HepG2 (cell line): ENCODE results near the gene CISTR.

ENCODE experiments used
- EZH2 ChIP-seq: conservative IDR thresholded peaks from 2 replicates; pipeline ENCODE4 v1.6.1; 2012; ENCODE audit warnings: mild to moderate bottlenecking, low read depth, low read length, moderate library complexity
- GABPA ChIP-seq, 2 experiments: IDR thresholded peaks; 2 replicates each; pipeline ENCODE4 v1.6.1; 2011 to 2016; ENCODE audit warnings: low read depth in 2 of 2, low read length in 1 of 2, missing biosample characterization in 1 of 2, missing genetic modification characterization in 1 of 2
- HOXD1 ChIP-seq: sonication (generic); formaldehyde crosslinking; IDR thresholded peaks from 2 replicates; pipeline ENCODE4 v1.5.0; 2020; ENCODE audit warnings: missing genetic modification reagents
- SRF ChIP-seq: IDR thresholded peaks from 2 replicates; pipeline ENCODE4 v1.6.1; 2011; ENCODE audit warnings: mild to moderate bottlenecking, low read depth, low read length, moderate library complexity
- ZNF232 ChIP-seq: sonication (generic); formaldehyde crosslinking; IDR thresholded peaks from 2 replicates; pipeline ENCODE4 v1.4.0; 2020; ENCODE audit warnings: missing genetic modification reagents, borderline replicate concordance
- ZNF331 ChIP-seq: sonication (generic); formaldehyde crosslinking; IDR thresholded peaks from 2 replicates; pipeline ENCODE4 v1.4.0; 2020; ENCODE audit warnings: missing genetic modification reagents
- ZNF629 ChIP-seq: sonication (generic); formaldehyde crosslinking; conservative IDR thresholded peaks from 2 replicates; pipeline ENCODE4 v1.5.0; 2020; ENCODE audit warnings: missing genetic modification reagents
- TF ChIP-seq, protein P1 (sequence below): sonication (generic); formaldehyde crosslinking; IDR thresholded peaks from 2 replicates; pipeline ENCODE4 v1.5.0; 2020; ENCODE audit warnings: missing genetic modification reagents, mild to moderate bottlenecking, borderline replicate concordance
- TF ChIP-seq, protein P2 (sequence below): IDR thresholded peaks from 2 replicates; pipeline ENCODE4 v1.6.1; 2016
- TF ChIP-seq, protein P3 (sequence below), 2 experiments: IDR thresholded peaks; 2 replicates each; pipeline ENCODE4 v1.6.1; 2011 to 2012; ENCODE audit warnings: low read length in 2 of 2, borderline replicate concordance in 1 of 2, low read depth in 1 of 2, mild to moderate bottlenecking in 1 of 2, moderate library complexity in 1 of 2
- TF ChIP-seq, protein P4 (sequence below): sonication (generic); formaldehyde crosslinking; IDR thresholded peaks from 2 replicates; pipeline ENCODE4 v1.8.0; 2022; ENCODE audit warnings: mild to moderate bottlenecking, missing genetic modification reagents, borderline replicate concordance
- TF ChIP-seq, protein P5 (sequence below): sonication (generic); formaldehyde crosslinking; IDR thresholded peaks from 2 replicates; pipeline ENCODE4 v1.5.0; 2020; ENCODE audit warnings: mild to moderate bottlenecking, missing genetic modification reagents, moderate library complexity

DNA sequence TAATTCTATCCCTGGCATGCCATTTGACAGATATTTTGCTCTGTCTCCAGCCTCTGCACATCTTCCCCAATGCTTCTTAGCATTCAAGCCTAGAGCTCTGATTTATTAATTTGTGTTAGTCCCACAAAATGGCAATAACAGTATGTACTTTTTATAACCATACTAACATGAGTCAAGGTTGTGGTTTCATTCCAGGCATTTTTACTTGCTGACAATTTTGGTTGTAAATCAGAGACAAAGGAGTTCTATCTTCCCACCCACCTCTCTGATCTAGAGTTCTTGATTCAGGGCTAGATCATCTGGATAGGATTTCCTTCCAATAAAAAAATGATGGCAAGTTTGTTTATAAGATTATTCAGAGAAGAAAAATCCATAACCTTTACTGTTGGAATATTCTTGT is 18.5 kb upstream of the CISTR start:
- TF ChIP-seq, protein P1, sequence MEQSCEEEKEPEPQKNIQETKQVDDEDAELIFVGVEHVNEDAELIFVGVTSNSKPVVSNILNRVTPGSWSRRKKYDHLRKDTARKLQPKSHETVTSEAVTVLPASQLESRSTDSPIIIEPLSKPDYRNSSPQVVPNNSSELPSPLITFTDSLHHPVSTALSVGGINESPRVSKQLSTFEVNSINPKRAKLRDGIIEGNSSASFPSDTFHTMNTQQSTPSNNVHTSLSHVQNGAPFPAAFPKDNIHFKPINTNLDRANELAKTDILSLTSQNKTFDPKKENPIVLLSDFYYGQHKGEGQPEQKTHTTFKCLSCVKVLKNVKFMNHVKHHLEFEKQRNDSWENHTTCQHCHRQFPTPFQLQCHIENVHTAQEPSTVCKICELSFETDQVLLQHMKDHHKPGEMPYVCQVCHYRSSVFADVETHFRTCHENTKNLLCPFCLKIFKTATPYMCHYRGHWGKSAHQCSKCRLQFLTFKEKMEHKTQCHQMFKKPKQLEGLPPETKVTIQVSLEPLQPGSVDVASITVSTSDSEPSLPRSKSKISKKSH (CRISPR knock-in tag): no peak
- TF ChIP-seq ZNF629 (CRISPR knock-in tag) (no peak), EZH2 (no peak), HOXD1 (CRISPR knock-in tag) (no peak), SRF (no peak), ZNF331 (CRISPR knock-in tag) (no peak), GABPA (IDR thresholded peaks at IDR 0.05; ENCODE audit: low read depth, low read length) (no peak), GABPA (CRISPR knock-in tag; IDR thresholded peaks at IDR 0.05; ENCODE audit: low read depth) (no peak), ZNF232 (no peak)
- TF ChIP-seq, protein P2, sequence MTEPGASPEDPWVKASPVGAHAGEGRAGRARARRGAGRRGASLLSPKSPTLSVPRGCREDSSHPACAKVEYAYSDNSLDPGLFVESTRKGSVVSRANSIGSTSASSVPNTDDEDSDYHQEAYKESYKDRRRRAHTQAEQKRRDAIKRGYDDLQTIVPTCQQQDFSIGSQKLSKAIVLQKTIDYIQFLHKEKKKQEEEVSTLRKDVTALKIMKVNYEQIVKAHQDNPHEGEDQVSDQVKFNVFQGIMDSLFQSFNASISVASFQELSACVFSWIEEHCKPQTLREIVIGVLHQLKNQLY (CRISPR knock-in tag): no peak
- TF ChIP-seq, protein P3, sequence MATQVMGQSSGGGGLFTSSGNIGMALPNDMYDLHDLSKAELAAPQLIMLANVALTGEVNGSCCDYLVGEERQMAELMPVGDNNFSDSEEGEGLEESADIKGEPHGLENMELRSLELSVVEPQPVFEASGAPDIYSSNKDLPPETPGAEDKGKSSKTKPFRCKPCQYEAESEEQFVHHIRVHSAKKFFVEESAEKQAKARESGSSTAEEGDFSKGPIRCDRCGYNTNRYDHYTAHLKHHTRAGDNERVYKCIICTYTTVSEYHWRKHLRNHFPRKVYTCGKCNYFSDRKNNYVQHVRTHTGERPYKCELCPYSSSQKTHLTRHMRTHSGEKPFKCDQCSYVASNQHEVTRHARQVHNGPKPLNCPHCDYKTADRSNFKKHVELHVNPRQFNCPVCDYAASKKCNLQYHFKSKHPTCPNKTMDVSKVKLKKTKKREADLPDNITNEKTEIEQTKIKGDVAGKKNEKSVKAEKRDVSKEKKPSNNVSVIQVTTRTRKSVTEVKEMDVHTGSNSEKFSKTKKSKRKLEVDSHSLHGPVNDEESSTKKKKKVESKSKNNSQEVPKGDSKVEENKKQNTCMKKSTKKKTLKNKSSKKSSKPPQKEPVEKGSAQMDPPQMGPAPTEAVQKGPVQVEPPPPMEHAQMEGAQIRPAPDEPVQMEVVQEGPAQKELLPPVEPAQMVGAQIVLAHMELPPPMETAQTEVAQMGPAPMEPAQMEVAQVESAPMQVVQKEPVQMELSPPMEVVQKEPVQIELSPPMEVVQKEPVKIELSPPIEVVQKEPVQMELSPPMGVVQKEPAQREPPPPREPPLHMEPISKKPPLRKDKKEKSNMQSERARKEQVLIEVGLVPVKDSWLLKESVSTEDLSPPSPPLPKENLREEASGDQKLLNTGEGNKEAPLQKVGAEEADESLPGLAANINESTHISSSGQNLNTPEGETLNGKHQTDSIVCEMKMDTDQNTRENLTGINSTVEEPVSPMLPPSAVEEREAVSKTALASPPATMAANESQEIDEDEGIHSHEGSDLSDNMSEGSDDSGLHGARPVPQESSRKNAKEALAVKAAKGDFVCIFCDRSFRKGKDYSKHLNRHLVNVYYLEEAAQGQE (IDR thresholded peaks at IDR 0.05; ENCODE audit: borderline replicate concordance in 1 of 2, low read depth in 1 of 2, low read length in 2 of 2): no peak
- TF ChIP-seq, protein P4, sequence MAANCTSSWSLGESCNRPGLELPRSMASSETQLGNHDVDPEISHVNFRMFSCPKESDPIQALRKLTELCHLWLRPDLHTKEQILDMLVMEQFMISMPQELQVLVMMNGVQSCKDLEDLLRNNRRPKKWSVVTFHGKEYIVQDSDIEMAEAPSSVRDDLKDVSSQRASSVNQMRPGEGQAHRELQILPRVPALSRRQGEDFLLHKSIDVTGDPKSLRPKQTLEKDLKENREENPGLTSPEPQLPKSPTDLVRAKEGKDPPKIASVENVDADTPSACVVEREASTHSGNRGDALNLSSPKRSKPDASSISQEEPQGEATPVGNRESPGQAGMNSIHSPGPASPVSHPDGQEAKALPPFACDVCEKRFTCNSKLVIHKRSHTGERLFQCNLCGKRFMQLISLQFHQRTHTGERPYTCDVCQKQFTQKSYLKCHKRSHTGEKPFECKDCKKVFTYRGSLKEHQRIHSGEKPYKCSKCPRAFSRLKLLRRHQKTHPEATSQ (CRISPR knock-in tag): no peak
- TF ChIP-seq, protein P5, sequence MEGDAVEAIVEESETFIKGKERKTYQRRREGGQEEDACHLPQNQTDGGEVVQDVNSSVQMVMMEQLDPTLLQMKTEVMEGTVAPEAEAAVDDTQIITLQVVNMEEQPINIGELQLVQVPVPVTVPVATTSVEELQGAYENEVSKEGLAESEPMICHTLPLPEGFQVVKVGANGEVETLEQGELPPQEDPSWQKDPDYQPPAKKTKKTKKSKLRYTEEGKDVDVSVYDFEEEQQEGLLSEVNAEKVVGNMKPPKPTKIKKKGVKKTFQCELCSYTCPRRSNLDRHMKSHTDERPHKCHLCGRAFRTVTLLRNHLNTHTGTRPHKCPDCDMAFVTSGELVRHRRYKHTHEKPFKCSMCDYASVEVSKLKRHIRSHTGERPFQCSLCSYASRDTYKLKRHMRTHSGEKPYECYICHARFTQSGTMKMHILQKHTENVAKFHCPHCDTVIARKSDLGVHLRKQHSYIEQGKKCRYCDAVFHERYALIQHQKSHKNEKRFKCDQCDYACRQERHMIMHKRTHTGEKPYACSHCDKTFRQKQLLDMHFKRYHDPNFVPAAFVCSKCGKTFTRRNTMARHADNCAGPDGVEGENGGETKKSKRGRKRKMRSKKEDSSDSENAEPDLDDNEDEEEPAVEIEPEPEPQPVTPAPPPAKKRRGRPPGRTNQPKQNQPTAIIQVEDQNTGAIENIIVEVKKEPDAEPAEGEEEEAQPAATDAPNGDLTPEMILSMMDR (CRISPR knock-in tag): no peak
